Left colon (tissue), 2 donors: ENCODE results near the gene ALS2. TPM values are rescaled to one million over a fixed set of nuclear protein-coding genes. Genes with fewer than 3 reads are reported as not detected.
"Not testable (repeated sequence)": the region's sequence is repeated elsewhere in the genome, so short reads cannot be mapped to it uniquely, and the experiment has no call there.

Source experiments
- ATAC-seq: fragments of 200-7000 bp; cut with Tn5 transposase; one replicate; pipeline ENCODE4 v1.9.1; 2020; ENCODE audit warnings: mild to moderate bottlenecking, moderate library complexity
- DNase-seq, 2 donors: peaks; one replicate each; pipeline ENCODE4 v3.0.0-alpha.2; 2020
- intact Hi-C, 2 donors: fragments of 100-400 bp; cut with DNase I in 1 of 2; cut with micrococcal nuclease in 1 of 2; formaldehyde crosslinking; loops; one replicate each; pipeline versions ENCODE4 v1.11.2 to v1.14.0; 2022; cut with DNase I, micrococcal nuclease
- long read RNA-seq: library from polyadenylated mRNA; unstranded; transcript quantifications from one replicate; pipeline ENCODE4 v2.0.0, GENCODE V29; 2021
- total RNA-seq, 2 donors: library from RNA; stranded (reverse); fragmentation: NEBNext Ultra II Directional; extraction: Animal tissue kit (Norgen Biotek cat#: 25700); gene quantifications; one replicate each; pipeline ENCODE4 v1.2.1, GENCODE V29; 2021
- donor health status: DM: no; HTN: no; CAD: no.
- donor health status: DM: yes; HTN: yes; CAD: no.

ALS2 gene
- total RNA-seq: 1 to 10 TPM; 9.9 to 10.0 TPM
- long read RNA-seq, transcript ALS2-206 (4 exons, 2,677 nt): major isoform, 7 of 12 reads
- long read RNA-seq, partial matches to known transcripts: 2 of 12 reads
- long read RNA-seq, other reads (novel, unspliced or antisense): 1 of 12 reads

DNA sequence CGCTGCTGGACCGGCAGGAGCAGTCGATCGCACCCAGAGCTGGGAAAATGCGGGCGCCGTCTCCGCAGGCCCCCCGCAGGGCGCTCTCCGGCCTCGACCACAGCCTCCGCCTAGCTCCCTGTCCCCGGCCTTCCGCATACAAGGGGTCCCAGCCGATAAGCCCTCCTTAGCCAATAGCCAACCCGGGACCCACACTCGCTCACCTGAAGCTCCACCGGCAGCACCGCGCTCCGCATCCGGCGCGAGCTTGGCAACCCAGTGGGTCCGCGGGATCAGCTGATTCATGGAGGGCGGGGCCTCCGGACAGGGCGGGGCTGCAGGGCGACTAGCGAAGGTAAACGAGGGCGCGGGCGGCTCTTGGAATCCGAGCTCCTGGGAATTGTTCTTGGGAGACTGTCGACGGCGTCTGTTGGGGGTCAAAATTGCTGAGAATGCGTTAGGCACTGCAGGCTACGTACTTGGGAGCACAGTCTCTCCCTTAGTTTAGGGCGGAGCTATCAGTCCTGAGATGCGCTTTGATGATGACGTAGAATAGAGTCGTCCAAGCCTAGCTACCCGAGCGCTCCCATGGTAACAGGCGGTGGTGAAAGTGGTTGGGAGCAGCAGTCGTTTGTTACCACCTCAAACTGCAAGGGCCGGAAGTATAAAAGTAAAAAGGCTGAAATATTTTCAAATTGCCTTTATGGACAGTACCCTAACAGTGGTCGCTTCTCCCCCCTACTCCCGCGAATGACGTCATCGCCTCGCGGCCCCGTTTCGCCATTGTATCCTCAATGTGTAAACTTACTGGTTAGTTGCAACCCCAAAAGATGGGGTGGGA is at the start of gene ALS2:
Gene ALS2, minus strand, starts transcription at position 260 of the 820 bp plus-strand sequence. CDS start 12,048 bp downstream, outside the sequence.
- ATAC-seq (peak; percentile 94), DNase-seq (peak; percentile 97 to 99)
- intact Hi-C loops: no loop called here

DNA sequence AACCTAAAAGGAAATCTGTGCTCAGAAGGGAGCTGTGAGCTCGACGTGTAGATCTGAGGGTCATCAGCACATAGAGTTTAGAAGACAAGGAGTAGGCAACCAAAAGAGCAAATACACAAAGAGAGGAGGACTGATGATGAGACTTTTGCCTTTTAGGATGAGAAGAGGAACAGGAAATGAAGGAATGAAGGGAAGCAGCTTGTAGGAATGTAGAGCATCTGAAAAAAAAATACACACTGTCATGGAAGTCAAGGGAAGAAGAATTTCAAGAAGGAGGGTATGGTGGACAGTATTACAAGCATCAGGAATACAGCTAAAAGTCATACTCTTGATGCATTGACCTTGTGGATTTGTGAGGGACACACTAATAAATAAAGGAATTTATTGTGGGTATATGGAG is 47.5 kb upstream of the ALS2 start:
- ATAC-seq: no peak
- intact Hi-C loops: no loop called here
- DNase-seq: no peak

DNA sequence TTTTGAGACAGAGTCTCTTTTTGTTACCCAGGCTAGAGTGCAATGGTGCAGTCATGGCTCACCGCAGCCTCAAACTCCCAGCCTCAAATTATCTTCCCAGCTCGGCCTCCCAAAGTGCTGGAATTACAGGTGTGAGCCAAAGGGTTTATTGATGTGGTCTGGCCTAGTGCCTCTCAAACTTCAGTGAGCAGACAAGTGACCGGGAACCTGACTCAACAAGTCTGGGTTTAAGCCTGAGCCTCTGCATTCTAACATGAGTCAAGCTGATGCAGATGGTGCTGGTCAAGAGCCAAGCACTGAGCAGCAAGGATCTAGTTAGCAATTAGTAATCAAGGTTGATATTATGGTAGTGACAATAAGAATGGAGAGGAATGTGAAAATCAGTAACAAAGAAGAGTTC is 46.9 kb upstream of the ALS2 start:
- intact Hi-C loops: no loop called here
- no peak for ATAC-seq
- no peak for DNase-seq

DNA sequence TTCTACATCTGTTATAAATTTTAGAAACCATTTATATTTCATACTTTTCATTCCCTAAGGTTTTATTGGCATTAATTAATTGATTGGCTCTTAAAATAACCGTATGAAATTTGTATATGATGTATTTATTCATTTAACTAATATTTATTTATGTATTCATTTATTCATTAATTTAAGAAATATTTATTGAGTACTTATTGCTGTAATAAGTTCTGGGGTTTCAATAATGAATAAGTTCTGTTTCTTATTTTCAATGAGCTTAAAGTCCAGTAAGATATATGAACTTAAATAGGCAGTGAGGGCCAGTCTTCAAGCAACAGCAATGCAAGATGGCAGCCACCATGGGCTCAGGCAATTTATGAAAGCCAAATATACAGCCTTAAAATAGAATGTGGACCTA is 43.5 kb upstream of the ALS2 start:
- no peak for ATAC-seq
- no peak for DNase-seq
- intact Hi-C loops: no loop called here

DNA sequence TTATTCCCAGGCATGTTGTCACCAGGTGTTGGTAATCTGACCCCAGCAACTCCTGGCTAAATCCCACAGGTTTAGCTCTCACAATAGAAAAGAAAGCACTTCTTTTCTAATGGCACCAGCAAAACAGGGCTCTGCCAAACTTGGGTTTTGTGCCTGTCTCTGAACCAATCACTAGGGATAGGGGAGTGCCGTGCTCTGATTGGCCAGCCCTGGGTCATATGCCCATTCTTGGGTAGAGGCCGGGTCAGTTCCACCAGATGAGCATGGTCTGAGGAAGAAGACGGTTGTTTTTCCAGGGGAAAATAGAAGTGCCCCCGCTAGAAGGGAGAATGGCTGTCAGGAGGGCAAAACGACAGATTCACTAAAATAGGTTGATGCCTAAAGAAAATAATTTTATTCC is 40.3 kb upstream of the ALS2 start:
- DNase-seq (no peak), ATAC-seq (no peak)
- intact Hi-C loops: no loop called here

DNA sequence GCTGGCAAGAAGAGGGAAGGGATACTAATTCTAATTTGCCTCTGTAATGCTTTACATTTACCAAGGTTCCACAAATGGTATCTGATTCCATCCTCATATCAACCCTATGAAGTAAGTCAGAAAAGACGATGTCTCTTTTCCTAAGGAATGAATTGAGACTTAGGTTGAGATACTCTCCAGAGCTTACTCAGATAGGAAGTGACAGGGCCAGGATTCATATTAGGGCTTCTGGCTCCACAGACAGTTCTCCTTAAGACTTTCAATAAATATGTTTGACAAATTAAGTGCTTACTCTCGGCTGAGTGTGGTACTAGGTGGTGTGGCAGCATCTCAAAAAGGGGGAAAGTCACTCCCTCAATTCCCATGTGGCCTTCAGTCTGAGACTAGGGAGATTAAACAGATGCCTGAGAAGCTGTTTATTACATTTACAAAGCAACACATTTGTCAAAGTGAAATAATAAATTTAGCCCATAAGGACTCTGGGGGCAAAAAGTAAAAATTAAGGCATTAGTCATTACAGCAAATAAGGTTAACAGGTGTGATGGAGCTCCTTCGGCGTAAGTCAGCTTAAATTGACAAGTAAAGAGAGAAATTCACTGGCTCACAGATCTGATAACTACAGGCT is 39.8 kb upstream of the ALS2 start:
- intact Hi-C loops: no loop called here
- DNase-seq (no peak), ATAC-seq (no peak)

DNA sequence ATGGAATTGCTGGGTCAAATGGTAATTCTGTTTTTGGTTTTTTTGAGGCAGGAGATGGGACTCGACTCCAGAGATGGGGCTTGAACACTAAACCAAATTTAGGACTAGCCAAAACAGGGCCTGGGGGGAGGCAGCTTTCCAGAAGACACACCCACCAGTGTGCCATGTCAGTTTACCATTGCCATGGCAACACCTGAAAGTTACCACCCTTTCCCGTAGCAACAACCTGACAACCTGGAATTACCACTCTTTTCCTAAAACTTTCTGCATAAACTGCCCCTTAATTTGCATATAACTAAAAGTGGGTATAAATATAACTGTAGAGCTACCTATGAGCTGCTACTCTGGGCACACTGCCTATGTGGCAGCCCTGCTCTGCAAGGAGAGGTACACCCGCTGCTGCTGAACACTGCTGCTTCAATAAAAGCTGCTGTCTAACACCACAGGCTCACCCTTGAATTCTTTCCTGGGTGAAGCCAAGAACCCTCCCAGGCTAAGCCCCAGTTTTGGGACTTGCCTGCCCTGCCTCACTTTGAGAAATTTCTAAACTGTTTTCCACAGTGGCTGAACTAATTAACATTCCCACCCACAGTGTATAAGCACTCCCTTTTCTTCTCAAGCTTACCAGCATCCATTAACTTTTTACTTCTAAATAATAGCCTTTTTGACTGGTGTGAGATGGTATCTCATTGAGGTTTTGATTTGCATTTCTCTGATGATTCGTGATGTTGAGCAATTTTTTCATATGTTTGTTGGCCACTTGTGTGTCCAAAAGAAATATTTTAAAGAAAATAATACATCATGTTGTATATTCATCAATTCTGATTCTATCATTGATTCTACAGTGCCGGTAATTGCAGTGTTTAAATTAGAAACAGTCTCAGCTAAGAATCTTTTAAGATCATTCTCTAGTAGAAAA is 36.2 kb upstream of the ALS2 start:
- intact Hi-C loops: no loop called here
- ATAC-seq (no peak), DNase-seq (no peak)

DNA sequence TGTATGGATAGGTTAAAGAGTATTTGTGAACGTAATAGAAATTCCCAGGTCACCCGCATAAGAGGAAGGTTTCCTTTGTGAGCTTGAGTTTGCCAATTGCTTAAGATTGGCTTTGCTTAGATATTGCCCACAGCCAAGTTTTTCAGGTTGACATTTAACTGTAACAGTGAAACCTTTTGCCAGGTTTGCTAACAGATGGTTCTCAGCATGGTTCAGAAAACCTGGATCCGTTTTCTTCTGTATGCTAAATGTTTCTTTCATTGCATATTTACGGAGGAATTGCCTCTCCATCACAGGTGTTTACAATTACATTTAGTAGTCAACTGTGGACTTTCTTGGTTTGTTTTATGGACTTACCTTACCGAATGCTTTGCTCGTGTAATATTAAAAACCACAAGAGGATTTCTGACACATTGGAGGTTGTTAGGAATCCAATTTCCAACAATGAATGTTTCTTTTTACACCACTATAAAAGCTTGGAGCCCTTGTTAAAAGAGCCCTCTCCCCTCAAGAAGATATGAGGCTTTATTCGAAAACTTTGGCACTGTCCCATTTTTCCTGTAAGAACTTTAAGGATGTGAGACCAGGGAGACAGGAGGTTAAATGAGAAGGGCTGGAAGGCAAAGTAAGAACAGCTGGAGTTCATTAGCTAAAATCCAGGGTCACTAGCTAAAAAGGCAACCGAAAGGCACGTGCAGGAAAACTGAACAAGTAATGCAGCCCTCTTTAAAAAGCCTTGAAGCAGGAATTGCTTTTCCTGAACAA is 33.4 kb upstream of the ALS2 start:
- intact Hi-C loops: no loop called here
- ATAC-seq (no peak), DNase-seq (no peak)

DNA sequence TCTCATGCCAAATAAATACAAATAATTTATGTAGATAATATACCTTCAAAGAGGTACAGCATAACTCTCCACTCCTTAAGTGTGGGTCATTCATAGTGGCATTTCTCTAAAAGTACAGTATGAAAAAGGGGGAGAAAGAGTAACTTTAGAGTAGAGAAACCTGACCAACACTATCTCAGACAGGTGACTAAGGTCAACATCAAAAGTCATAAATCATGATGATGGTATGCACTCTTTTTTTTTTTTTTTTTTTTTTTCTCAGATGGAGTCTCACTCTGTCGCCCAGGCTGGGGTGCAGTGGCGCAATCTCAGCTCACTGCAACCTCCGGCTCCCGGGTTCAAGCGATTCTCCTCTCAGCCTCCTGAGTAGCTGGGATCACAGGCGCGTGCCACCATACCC is 29.9 kb upstream of the ALS2 start:
- DNase-seq, ATAC-seq, intact Hi-C loops: not testable (repeated sequence)

DNA sequence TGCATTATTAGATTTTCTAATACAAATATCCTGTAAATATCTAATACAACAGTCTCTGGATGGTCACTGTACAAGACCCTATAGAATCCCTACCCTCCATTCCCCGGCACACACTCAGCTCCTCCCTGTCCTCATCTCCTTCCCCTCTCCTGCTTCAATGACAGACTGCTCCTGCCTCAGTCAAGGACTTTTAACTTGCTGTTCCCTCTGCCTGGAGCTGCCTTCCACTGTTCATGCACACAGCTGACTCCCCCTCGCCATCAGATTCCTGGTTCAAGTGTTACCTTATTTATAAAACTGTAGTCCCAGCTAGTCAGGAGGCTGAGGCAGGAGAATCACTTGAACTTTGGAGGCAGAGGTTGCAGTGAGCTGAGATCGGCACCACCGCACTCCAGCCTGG is 28.9 kb upstream of the ALS2 start:
- no peak for DNase-seq
- no peak for ATAC-seq
- intact Hi-C loops: no loop called here

DNA sequence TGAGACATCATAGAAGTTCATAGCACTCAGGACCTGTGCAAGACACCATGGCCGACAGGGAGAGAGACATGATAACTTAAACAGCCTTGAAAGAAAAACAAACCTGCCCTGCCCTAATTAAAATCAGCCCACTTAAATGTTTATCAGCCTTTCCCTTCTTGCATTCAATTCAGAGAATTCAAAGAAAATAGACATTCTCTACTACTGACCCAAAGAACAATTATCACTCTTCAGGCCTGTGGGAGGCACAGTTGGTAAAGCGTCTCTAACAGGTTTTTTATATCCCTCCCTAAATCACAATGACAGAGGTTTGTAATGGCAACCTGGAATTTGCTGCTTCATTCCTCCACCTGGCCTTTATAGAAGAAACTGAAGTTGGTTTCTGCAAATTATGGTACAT is 27.3 kb upstream of the ALS2 start:
- ATAC-seq: no peak
- intact Hi-C loops: no loop called here
- no peak for DNase-seq

DNA sequence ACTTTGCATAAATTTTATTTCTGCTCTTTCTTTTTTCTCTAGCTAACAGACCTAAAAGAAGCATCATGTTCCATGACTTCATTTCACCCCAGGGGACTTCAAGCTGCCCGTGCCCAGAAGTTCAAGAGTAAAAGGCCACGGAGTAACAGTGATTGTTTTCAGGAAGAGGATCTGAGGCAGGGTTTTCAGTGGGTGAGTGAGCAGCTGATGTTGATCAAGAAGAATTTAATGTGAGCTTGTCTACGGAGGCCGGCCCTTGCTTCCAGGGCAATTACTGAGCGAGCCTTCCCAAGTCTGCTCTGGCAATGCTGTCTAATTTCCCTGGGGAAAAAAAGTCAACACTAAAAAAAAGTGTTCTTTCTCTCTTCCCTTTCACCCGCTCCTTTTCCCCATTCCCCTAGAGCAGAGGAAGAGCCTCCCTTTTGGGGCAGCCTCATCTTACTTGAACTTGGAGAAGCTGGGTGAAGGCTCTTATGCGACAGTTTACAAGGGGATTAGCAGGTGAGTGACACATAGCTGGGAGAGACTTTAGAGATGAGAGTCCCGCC is 26.8 kb upstream of the ALS2 start:
- intact Hi-C loops: no loop called here
- ATAC-seq (no peak), DNase-seq (peak in 1 of 2 donors; percentile 5)

DNA sequence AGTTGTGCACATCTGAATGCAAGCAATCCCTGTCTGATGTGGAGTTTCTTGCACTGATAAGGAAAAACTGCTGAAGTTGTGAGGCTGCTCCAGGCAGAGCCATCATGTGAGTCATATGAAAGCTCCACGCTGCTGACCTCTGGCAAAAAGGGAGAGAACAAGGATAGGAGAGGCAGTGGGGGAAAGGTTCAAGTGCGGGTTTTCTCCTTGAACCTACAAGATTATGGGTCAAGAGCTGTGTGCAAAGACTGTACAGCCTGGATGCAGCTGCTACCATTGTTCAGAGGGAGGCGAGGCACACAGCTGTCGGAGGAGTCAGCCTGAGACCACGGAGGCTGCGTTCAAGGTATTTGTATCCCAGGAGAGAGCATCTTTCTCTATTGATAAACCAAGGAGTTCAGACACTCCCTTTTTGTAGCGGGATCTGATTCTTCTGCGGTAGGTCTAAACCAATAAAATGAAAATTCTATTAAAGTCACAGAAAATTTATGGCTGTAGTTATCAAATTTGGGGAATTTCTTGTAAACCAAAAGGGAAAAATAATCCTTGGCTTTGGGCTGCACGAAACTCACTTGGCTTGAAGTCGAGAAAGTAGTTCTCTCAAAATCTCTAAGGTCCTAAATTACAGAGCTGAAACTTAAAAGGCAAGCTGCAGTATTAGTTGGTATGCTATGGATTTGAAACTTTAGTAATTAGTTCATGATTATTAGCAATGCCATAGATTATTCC is 25.9 kb upstream of the ALS2 start, which contains the start of gene CDK15:
Gene CDK15, plus strand, starts transcription at position 96 of the 729 bp plus-strand sequence. Its CDS starts 128 bp downstream, at position 224.
- DNase-seq (no peak), ATAC-seq (no peak)
- intact Hi-C loops: no loop called here

DNA sequence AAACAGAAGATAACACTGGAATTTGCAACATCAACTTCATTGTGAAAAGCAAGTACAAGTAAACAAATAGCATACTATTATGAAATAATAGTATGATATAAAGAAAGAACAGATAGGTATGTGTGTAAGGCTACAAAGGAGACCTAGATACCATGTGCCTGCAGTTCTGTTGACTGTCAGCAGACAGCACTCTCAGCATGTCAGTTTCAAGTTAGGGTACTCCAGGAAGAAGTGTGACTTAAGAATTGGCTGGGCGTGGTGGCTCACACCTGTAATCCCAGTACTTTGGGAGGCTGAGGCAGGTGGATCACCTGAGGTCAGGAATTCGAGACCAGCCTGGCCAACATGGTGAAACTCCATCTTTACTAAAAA is 18.2 kb upstream of the ALS2 start:
- DNase-seq, ATAC-seq, intact Hi-C loops: not testable (repeated sequence)

DNA sequence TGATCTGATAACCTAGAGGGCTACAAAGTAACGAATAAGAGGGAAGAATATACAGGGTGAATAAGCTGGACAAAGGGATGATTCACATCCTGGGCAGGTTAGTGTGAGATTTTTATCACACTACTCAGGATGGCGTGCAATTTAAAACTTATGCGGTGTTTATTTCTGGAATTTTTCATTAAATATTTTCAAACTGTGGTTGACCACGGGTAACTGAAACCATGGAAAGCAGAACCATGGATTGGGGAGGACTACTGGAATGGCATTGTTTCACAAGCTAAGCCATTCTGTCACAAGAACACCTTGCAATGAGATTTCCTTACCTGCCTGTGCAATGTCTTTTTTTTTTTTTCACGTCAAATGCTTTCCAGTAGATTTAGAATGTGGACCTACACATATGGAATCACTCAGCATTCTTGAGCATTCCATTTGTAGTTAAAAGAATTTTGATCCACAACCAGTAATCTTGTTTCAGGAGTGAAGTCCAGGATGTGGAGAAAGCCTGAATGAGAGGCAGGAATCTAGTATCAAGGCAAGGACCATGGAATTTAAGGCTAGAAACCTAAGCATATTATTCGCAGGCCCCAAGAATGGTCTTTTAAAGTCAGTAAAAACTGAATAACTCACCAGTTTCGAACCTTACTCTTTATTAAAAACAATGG is 17.6 kb upstream of the ALS2 start:
- no peak for ATAC-seq
- intact Hi-C loops: no loop called here
- DNase-seq: no peak

DNA sequence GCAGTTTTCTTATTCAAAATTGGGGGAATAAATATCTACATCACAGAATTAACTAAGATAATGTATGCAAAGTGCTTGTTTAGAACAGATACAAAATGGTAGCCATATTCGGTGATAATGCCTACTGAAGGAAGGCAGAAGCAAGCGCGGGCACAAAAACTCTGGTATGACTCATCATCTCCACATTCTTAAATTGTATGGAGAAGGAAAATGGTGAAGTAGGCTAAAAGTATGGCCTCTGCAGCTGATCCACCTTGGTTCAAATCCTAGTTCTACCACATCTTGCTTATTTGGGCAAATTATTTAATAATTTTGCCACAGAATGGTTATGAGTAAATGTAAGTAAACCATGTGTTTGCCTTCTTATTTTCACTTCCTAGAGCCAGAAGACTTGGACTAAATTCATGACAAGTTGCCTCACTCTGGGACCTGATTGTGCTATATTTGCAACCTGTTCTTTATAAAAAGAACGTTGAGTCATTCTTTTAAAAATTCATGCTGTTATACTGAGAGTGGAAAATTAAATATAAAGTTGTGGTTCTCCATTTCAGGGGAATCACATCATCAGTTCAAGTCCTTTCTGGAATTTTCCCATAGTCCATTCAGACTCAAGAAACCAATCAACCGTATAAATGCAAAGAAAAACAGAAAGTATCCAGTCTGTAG is 16.6 kb upstream of the ALS2 start:
- ATAC-seq: no peak
- intact Hi-C loops: no loop called here
- DNase-seq: no peak

DNA sequence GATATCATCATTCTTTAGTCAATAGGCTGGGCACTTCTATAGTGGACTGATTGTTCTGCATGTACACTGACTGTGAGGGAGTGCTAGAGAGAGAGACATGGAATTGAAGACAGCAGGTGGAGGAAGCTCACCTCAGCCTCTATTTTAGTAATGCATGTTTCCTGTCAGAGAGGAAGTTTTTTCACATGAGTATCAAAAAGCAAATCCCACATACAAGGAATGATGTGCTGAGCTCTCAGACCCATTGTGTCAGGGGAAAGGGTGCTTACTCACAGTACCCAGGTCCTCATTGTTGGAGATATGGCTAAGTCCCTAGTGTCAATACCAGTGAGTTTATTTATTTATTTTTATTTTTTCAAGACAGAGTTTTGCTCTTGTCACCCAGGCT is 15.7 kb upstream of the ALS2 start:
- intact Hi-C loops: no loop called here
- ATAC-seq: no peak
- no peak for DNase-seq
